Measurements from ENCODE around the gene BCL3. TPM values are rescaled to one million over a fixed set of nuclear protein-coding genes. Genes with fewer than 3 reads are reported as not detected.

The BCL3 gene
- total and polyA plus RNA-seq, 2 of the 4 experiments (the other 2 are of a cell fraction) = 1.6 to 26.0 TPM

- TF ChIP-seq SMC3 (IDR thresholded peaks at IDR 0.05; ENCODE audit: low read depth, low read length) (no peak), RAD21 (IDR thresholded peaks at IDR 0.05; ENCODE audit: low read length) (no peak), RFX5 (IDR thresholded peaks at IDR 0.05; ENCODE audit: low read depth, low read length) (no peak), RCOR1 (IDR thresholded peaks at IDR 0.05; ENCODE audit: insufficient replicate concordance, low read length) (no peak), CHD1 (IDR thresholded peaks at IDR 0.05; ENCODE audit: low read depth, low read length) (no peak), MAZ (IDR thresholded peaks at IDR 0.05; ENCODE audit: borderline replicate concordance, low read depth, low read length) (no peak), ELK1 (IDR thresholded peaks at IDR 0.05; ENCODE audit: borderline replicate concordance, low read depth, low read length) (no peak), BHLHE40 (IDR thresholded peaks at IDR 0.05; ENCODE audit: low read depth, low read length) (no peak), CEBPB (IDR thresholded peaks at IDR 0.05; ENCODE audit: low read depth, low read length) (no peak), POLR2A (IDR thresholded peaks at IDR 0.05; ENCODE audit: low read depth, low read length) (no peak)
- TF ChIP-seq, protein P1, sequence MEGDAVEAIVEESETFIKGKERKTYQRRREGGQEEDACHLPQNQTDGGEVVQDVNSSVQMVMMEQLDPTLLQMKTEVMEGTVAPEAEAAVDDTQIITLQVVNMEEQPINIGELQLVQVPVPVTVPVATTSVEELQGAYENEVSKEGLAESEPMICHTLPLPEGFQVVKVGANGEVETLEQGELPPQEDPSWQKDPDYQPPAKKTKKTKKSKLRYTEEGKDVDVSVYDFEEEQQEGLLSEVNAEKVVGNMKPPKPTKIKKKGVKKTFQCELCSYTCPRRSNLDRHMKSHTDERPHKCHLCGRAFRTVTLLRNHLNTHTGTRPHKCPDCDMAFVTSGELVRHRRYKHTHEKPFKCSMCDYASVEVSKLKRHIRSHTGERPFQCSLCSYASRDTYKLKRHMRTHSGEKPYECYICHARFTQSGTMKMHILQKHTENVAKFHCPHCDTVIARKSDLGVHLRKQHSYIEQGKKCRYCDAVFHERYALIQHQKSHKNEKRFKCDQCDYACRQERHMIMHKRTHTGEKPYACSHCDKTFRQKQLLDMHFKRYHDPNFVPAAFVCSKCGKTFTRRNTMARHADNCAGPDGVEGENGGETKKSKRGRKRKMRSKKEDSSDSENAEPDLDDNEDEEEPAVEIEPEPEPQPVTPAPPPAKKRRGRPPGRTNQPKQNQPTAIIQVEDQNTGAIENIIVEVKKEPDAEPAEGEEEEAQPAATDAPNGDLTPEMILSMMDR (conservative IDR thresholded peaks at IDR 0.05; ENCODE audit: low read depth, low read length) = no peak
- Histone ChIP-seq H2AK5ac (ENCODE audit: low read depth, low read length) (no peak overlapping the region), H3K36me3 (ENCODE audit: control insufficient read depth, insufficient read depth, low read length) (no peaks in the 10 kb centered on the region), H3K23ac (ENCODE audit: low read depth, low read length) (no peak overlapping the region), H2BK15ac (ENCODE audit: low read depth, low read length) (no peak overlapping the region), H3K4ac (ENCODE audit: low read depth, low read length) (no peak overlapping the region), H3K9me3 (ENCODE audit: control insufficient read depth, insufficient read depth, low read length) (no peaks in the 10 kb centered on the region), H3K9ac (ENCODE audit: low read depth, low read length) (no peak overlapping the region), H3K4me3 (ENCODE audit: insufficient read depth, low read depth, low read length) (no peak overlapping the region), H4K8ac (ENCODE audit: low read depth in 2 of 2, low read length in 2 of 2) (no peak overlapping the region), H4K91ac (ENCODE audit: insufficient read depth, low read depth, low read length) (no peak overlapping the region), H3K9me1 (ENCODE audit: insufficient read depth, low read length) (no peaks in the 10 kb centered on the region), H4K20me1 (ENCODE audit: insufficient read depth, low read length) (no peaks in the 10 kb centered on the region), H2BK20ac (ENCODE audit: low read depth, low read length) (no peak overlapping the region), H3K56ac (ENCODE audit: extremely low read depth, insufficient read depth, low read length) (no peak overlapping the region), H3K4me1 (ENCODE audit: control insufficient read depth, insufficient read depth, low read length) (no peaks in the 10 kb centered on the region), H3K4me2 (ENCODE audit: low read depth, low read length) (no peak overlapping the region), H2BK5ac (ENCODE audit: low read depth, low read length, poor library complexity, severe bottlenecking) (no peak overlapping the region), H3K79me1 (ENCODE audit: low read depth in 1 of 2, low read length in 2 of 2) (no peaks in the 10 kb centered on the region), H2AFZ (replicated peaks; ENCODE audit: low read length, poor library complexity) (no peak overlapping the region), H2AK9ac (replicated peaks; ENCODE audit: low read depth, low read length, poor library complexity) (no peak overlapping the region), H3K27me3 (ENCODE audit: control insufficient read depth, insufficient read depth, low read length) (no peaks in the 10 kb centered on the region), H3K14ac (replicated peaks; ENCODE audit: low read depth, low read length) (no peak overlapping the region), H3K27ac (ENCODE audit: insufficient read depth, low read length) (no peak overlapping the region), H3K18ac (ENCODE audit: low read depth, low read length) (no peak overlapping the region), H4K5ac (ENCODE audit: low read depth, low read length) (no peak overlapping the region), H2BK120ac (ENCODE audit: low read depth, low read length) (no peak overlapping the region)
- WGBS, 2 experiments (ENCODE audit: extremely low coverage in 2 of 2, insufficient read length in 1 of 2) = no CpG with 5 or more reads among the region's 3 CpGs
- no peak for DNase-seq
- POLR2A ChIA-PET (ENCODE audit: unreplicated experiment) = no interaction called here
- BruUV-seq (replicated peaks) = no TSS peak
- in situ Hi-C loops (cut with MboI; ENCODE audit: low sequenced_read_pairs) (loop anchor here (25.0 kb wide), 1 partner anchor 223 kb away; no protein-coding TSS in a partner anchor), intact Hi-C loops (cut with micrococcal nuclease) (no loop called here), dilution Hi-C loops (cut with HindIII; ENCODE audit: low sequenced_read_pairs, unreplicated experiment) (no loop called here)
- CTCF ChIA-PET = interaction anchor here (0.8 to 0.9 kb wide), 3 partner anchors 12 to 137 kb away, joined by 3 to 5 read pairs (median 3); no protein-coding TSS in a partner anchor
- no peak for ATAC-seq (ENCODE audit: low read depth)
These were observed 36.8 kb downstream of the BCL3 start for GRCh38 chr19:44785271-44785670.
